HEK293T (cell line): ENCODE results near the gene NDE1.

ENCODE experiments used
- ARNT ChIP-seq: fragments of 450-650 bp; IDR thresholded peaks from 2 replicates; pipeline ENCODE4 v1.6.1; 2017; ENCODE audit warnings: mild to moderate bottlenecking
- BHLHE40 ChIP-seq: fragments of 450-650 bp; IDR thresholded peaks from 2 replicates; pipeline ENCODE4 v1.6.1; 2016; ENCODE audit warnings: mild to moderate bottlenecking, moderate library complexity, borderline replicate concordance
- ELF4 ChIP-seq: fragments of 450-650 bp; IDR thresholded peaks from 2 replicates; pipeline ENCODE4 v1.6.1; 2017; ENCODE audit warnings: antibody characterized with exemption
- FOXA1 ChIP-seq: fragments of 450-650 bp; IDR thresholded peaks from 2 replicates; pipeline ENCODE4 v1.6.1; 2016; ENCODE audit warnings: mild to moderate bottlenecking
- FOXK2 ChIP-seq: fragments of 450-650 bp; IDR thresholded peaks from 2 replicates; pipeline ENCODE4 v1.6.1; 2016; ENCODE audit warnings: mild to moderate bottlenecking
- FOXM1 ChIP-seq: fragments of 450-650 bp; IDR thresholded peaks from 2 replicates; pipeline ENCODE4 v1.6.1; 2017; ENCODE audit warnings: mild to moderate bottlenecking, borderline replicate concordance
- HDGF ChIP-seq: fragments of 450-650 bp; IDR thresholded peaks from 2 replicates; pipeline ENCODE4 v1.6.1; 2017; ENCODE audit warnings: antibody characterized with exemption, borderline replicate concordance
- SP1 ChIP-seq: fragments of 450-650 bp; IDR thresholded peaks from 2 replicates; pipeline ENCODE4 v1.6.1; 2017
- SUZ12 ChIP-seq: fragments of 450-650 bp; IDR thresholded peaks from 2 replicates; pipeline ENCODE4 v1.6.1; 2016; ENCODE audit warnings: mild to moderate bottlenecking
- TARDBP ChIP-seq: fragments of 450-650 bp; IDR thresholded peaks from 2 replicates; pipeline ENCODE4 v1.6.1; 2016
- ZNF384 ChIP-seq: fragments of 450-650 bp; IDR thresholded peaks from 2 replicates; pipeline ENCODE4 v1.6.1; 2016
- TF ChIP-seq, protein P1 (sequence below): fragments of 450-650 bp; IDR thresholded peaks from 2 replicates; pipeline ENCODE4 v1.6.1; 2016

GRCh38 chr16:15671530-15672117 is 21.6 kb downstream of the NDE1 start:
- TF ChIP-seq SUZ12 (no peak), BHLHE40 (no peak), ZNF384 (no peak), FOXM1 (no peak), SP1 (no peak), ELF4 (no peak), ARNT (no peak), HDGF (no peak), FOXA1 (no peak), FOXK2 (no peak), TARDBP (no peak)
- TF ChIP-seq, protein P1, sequence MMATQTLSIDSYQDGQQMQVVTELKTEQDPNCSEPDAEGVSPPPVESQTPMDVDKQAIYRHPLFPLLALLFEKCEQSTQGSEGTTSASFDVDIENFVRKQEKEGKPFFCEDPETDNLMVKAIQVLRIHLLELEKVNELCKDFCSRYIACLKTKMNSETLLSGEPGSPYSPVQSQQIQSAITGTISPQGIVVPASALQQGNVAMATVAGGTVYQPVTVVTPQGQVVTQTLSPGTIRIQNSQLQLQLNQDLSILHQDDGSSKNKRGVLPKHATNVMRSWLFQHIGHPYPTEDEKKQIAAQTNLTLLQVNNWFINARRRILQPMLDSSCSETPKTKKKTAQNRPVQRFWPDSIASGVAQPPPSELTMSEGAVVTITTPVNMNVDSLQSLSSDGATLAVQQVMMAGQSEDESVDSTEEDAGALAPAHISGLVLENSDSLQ, result no peak
